PC-9 (cell line): ENCODE data around the gene KCNJ10.

Experiments used
- EZH2 ChIP-seq: fragments of 200-600 bp; sonication (generic); IDR thresholded peaks from 2 replicates; pipeline ENCODE4 v1.8.0; 2017; ENCODE audit warnings: antibody characterized with exemption, low read depth
- TF ChIP-seq, protein P1 (sequence below): fragments of 200-600 bp; sonication (generic); conservative IDR thresholded peaks from 2 replicates; pipeline ENCODE4 v1.6.1; 2017; ENCODE audit warnings: mixed run types, antibody characterized with exemption, mild to moderate bottlenecking, moderate library complexity

- TF ChIP-seq, protein P1, sequence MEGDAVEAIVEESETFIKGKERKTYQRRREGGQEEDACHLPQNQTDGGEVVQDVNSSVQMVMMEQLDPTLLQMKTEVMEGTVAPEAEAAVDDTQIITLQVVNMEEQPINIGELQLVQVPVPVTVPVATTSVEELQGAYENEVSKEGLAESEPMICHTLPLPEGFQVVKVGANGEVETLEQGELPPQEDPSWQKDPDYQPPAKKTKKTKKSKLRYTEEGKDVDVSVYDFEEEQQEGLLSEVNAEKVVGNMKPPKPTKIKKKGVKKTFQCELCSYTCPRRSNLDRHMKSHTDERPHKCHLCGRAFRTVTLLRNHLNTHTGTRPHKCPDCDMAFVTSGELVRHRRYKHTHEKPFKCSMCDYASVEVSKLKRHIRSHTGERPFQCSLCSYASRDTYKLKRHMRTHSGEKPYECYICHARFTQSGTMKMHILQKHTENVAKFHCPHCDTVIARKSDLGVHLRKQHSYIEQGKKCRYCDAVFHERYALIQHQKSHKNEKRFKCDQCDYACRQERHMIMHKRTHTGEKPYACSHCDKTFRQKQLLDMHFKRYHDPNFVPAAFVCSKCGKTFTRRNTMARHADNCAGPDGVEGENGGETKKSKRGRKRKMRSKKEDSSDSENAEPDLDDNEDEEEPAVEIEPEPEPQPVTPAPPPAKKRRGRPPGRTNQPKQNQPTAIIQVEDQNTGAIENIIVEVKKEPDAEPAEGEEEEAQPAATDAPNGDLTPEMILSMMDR, result no peak
- TF ChIP-seq EZH2, result no peak
Measured at GRCh38 chr1:160091666-160092223, 21.8 kb upstream of the KCNJ10 start.
